HG03520 (cell line): ENCODE measurements around the gene IREB2.

Experiments
- ATAC-seq: cut with Tn5 transposase; IDR thresholded peaks from one replicate; pipeline ENCODE4 v1.9.1; 2021; ENCODE audit warnings: mild to moderate bottlenecking, moderate library complexity; ENCODE audit not compliant: unreplicated experiment

Gene IREB2

DNA sequence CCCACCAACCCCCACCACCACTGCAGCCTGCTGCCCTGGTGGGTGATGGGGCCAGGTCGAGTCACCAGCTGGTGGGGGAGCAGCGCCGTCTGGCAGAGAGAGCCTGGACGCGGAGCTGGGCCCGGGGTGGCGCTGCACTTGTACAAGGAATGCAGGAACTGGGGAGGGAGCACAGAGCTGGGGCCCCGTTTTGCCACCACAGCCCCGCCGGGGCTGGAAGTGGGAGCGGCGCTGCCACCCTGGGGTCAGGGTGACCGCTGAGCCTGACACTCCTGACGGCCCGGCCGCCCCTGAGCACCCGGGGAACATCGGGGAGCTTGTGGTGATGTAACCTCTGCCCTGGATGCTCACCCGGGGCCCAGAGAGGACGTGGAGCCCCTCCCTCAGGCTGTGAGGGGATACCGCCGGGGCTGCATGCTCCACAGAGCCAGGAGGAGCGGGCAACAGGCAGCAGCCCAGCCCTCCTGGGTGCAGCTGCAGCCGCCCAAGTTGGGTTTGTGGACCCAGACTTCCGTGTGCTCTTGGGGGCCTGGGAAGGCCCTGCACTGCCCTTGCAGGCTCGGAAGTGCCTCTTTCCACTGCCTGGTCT is 32.6 kb upstream of the IREB2 start:
- no peak for ATAC-seq

GRCh38 chr15:78406016-78406585 is 31.9 kb upstream of the IREB2 start:
- ATAC-seq, result no peak

GRCh38 chr15:78407608-78408354 is 30.2 kb upstream of the IREB2 start:
- no peak for ATAC-seq

- ATAC-seq, result no peak
Observed at GRCh38 chr15:78408355-78408640, 29.7 kb upstream of the IREB2 start.

DNA sequence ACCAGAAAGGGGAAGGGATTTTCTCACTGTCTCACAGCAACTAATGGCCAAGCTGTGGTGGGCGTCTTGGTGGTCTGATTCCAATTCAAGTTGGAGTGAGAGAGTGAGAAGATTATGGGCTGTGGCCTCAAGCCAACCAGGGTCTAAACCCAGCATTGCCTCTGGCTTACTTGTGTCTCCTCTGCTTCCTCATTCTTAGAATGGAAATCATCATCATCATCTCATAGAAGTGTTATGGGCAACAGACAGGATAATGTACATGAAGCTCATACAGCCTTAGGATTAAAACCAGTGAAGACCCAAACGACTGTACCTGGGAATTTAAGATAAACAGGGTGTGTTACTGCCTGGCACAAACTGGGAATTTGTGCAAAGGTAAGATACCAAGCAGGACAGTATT is 29.1 kb upstream of the IREB2 start:
- ATAC-seq, result no peak

- ATAC-seq, result no peak
Observed at GRCh38 chr15:78411061-78411460, 27.0 kb upstream of the IREB2 start.

GRCh38 chr15:78414621-78415250 is 23.3 kb upstream of the IREB2 start:
- ATAC-seq, result no peak

GRCh38 chr15:78415284-78415683 is 22.7 kb upstream of the IREB2 start:
- no peak for ATAC-seq

DNA sequence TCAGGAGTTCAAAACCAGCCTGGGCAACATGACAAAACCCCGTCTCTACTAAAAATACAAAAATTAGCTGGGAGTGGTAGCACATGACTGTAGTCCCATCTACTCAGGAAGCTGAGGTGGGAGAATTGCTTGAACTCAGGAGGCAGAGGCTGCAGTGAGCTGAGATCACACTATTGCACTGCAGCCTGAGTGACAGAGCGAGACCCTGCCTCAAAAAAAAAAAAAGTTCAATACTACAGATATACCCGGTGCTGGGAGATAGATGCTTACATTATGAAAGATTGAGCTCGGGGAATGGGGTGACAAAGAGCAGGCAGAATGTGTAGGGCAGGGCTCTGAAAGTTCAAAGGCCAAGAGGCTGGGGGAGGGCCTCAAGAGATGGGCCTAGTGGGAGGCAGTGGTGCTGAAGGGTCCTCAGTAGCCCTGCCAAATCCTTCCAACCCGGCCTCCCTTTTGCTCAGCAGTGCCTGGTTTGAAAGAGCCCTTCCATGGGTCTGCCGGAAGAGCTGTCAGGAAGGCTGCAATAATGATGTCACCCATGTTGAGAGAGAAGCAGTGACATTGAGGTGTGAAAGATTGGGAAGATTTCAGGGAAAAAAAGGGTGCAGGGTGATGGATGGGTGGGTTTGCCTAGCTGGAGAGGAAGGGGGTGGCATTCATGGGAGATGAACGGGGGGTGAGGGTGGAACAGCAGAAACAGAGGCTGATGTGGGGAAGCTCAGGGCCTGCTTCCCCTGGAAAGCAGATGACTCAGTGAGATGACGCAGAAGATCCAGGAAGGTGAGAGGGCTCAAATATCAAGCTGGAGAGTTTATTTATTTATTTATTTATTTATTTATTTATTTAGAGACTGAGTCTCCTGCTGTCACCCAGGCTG is 20.0 kb upstream of the IREB2 start:
- no peak for ATAC-seq

GRCh38 chr15:78418686-78419085 is 19.3 kb upstream of the IREB2 start:
- ATAC-seq, result no peak

GRCh38 chr15:78419367-78419766 is 18.6 kb upstream of the IREB2 start:
- no peak for ATAC-seq

DNA sequence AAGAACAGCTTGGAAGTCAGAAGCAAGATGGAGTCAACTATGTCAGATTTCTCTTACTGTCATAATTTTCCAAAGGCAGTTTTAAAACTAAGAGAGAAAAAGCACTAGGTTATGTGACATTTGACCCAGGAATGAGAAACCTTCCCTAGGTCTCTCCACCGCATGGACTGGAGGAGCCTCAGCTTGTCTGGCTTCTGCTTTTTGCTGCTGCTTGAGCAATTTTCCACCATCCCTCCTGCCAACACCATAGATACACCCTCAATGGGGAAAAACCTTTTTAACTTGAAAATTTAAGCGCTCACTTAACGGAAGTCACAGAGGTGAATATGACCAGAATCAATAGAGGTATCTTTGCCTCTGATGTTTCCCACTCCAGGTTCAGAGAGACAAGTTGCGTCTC is 17.8 kb upstream of the IREB2 start:
- no peak for ATAC-seq

DNA sequence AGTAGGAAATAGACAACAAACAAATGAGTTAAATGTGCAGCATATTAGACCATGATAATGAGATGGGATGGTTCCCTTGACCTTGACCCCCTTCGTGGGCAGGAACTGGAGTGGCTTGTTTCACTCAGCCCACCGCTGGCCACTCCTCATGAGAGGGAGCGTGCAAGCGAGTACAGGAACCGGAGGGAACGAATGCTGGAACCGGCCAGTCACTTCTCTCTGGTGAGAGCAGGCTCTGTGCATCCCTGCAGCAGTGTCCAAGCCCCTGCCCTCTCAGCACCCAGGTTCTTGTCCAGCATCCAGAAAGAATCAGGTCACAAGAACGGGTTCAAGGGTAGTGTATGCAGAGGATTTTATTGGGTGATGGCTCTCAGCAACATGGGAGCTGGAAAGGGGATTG is 17.2 kb upstream of the IREB2 start:
- ATAC-seq, result no peak

- ATAC-seq, result no peak
Observed at GRCh38 chr15:78421238-78421965, 16.6 kb upstream of the IREB2 start.

GRCh38 chr15:78422571-78423340 is 15.3 kb upstream of the IREB2 start:
- peak; percentile 48 for ATAC-seq

DNA sequence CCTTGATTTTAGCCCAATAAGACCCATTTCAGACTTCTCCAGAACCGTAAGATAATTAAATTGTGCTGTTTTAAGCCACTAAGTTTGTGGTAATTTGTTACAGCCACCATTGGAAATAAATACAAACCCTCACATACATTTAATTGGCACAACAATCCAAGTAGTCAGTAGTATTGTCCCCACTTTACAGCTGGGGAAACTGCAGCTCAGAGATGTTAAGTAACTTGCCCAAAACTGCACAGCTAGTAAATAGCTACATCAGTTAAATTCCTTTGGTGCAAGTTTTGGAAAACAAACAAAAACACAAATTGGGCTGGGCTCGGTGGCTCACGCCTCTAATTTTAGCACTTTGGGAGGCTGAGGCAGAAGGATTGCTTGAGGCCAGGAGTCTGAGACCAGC is 13.3 kb upstream of the IREB2 start:
- ATAC-seq, result no peak

- ATAC-seq, result no peak
Observed at GRCh38 chr15:78425643-78426042, 12.4 kb upstream of the IREB2 start.

DNA sequence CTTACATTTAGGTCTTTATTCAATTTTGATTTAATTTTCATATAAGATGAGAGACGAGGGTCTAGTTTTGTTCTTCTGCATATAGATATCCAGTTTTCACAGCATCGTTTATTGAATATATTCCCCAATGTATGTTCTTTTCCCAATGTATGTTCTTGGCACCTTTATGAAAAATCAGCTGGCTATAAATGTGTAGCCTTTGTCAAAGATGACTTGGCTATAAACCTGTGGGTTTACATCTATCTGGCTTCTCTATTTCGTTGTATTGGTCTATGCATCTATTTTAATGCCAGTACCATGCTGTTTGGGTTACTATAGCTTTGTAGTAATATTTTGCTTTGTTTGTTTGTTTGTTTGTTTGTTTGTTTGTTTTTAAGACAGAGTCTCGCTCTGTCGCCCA is 11.7 kb upstream of the IREB2 start:
- ATAC-seq, result no peak

- no peak for ATAC-seq
Observed at GRCh38 chr15:78427953-78428352, 10.1 kb upstream of the IREB2 start.

DNA sequence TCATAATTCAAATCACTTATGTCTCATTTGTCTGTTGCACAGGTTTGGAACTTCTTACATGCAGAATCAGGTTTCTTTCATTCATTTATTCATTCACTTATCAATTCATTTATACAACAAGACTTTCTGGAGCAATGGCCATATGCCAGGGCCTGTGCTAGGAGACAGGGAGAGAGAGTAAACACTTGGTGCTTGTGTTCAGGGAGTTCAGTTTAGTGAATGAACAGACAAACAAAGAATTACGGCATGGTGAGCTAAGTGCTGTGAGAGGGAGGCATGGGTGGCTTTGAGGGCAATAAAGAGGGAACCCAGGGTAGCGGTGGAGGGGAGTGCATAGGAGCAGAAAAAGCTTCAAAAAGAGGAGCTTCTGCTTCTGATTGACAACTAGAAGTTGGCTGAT is 8.5 kb upstream of the IREB2 start:
- no peak for ATAC-seq
